GM12892 (cell line): ENCODE measurements around the gene MET.

ENCODE experiments used
- POLR2A ChIP-seq: IDR thresholded peaks from 2 replicates; pipeline ENCODE4 v1.6.1; 2011; ENCODE audit warnings: low read depth, low read length, control low read depth
- POLR2AphosphoS5 ChIP-seq: IDR thresholded peaks from 2 replicates; pipeline ENCODE4 v1.6.1; 2011; ENCODE audit warnings: low read depth, low read length, control low read depth
- TAF1 ChIP-seq: IDR thresholded peaks from 2 replicates; pipeline ENCODE4 v1.6.1; 2011; ENCODE audit warnings: low read depth, mild to moderate bottlenecking, control low read depth, low read length, borderline replicate concordance

DNA sequence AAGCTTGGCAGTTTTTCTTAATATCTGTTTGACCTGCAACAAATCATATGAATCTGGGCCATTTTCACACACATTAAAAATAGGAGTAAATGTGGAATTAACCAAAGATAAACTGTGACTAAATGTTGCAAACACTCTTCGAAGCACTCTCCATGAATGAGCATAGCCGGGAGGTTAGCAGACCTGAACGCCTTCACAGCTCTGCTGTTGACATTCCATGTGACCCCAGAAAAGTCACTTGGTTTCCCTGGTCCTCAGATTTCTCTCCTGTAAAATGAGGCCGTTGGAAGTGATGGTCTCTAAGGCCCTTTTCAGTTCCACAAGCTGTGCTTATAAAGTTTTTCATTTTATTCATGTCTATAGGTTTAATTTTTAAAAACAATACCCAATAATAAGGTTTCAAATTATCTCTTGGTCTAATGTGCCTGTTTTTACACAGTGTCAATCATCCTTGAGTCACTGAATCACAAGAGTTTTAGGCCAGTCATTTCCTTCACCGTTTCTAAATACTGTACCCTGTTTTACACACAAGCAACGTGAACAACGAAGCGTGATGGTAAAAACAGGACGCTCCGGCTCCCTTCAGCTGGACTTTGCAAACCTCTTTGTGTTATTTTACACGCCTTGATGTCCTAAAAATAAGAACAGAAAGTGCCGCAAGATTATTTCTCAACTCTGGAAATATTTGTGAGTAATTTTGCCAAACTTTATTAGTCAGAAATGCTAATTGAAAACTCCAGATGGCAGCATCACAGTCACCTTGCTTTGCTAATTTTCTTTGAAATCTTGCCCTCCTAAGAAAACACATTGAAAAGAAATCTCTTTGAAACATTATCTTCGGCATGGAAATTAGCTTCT, 38.6 kb upstream of the MET start:
- TF ChIP-seq POLR2A (no peak), POLR2AphosphoS5 (no peak), TAF1 (no peak)
